Limb (tissue), 2 donors: ENCODE measurements around the gene CDK9.
A peak's percentile ranks its signal among the peaks of the same experiment; 100 is the strongest.
"Not testable (repeated sequence)": the region's sequence is repeated elsewhere in the genome, so short reads cannot be mapped to it uniquely, and the experiment has no call there.

Experiments
- DNase-seq, 2 donors: peaks; one replicate each; pipeline ENCODE4 v3.0.0-alpha.2; 2016; ENCODE audit errors: extremely low spot score in 2 of 2

Gene CDK9

GRCh38 chr9:127785933-127786772 is at the start of gene CDK9:
TSS of gene CDK9 (plus strand) at chr9:127786034. CDS start at chr9:127786149, 115 bp downstream.
- DNase-seq = peak; percentile 79 to 97

GRCh38 chr9:127738666-127739065 is 47.2 kb upstream of the CDK9 start:
- no peak for DNase-seq

- DNase-seq = no peak
These were observed 46.1 kb upstream of the CDK9 start for GRCh38 chr9:127739614-127740330.

GRCh38 chr9:127741831-127742434 is 43.9 kb upstream of the CDK9 start:
- peak in 1 of 2 donors; percentile 71 for DNase-seq

- DNase-seq = peak in 1 of 2 donors; percentile 85
These were observed 43.3 kb upstream of the CDK9 start for GRCh38 chr9:127742435-127743088.

GRCh38 chr9:127744398-127745110 is 41.3 kb upstream of the CDK9 start:
- DNase-seq = no peak

- DNase-seq = no peak
These were observed 38.8 kb upstream of the CDK9 start for GRCh38 chr9:127746959-127747569.

- no peak for DNase-seq
These were observed 36.6 kb upstream of the CDK9 start for GRCh38 chr9:127749090-127749787.

GRCh38 chr9:127751269-127752054 is 34.4 kb upstream of the CDK9 start:
- peak in 1 of 2 donors; percentile 63 for DNase-seq

GRCh38 chr9:127753148-127753547 is 32.7 kb upstream of the CDK9 start:
- no peak for DNase-seq

GRCh38 chr9:127753622-127754021 is 32.2 kb upstream of the CDK9 start:
- DNase-seq = no peak

- peak in 1 of 2 donors; percentile 81 for DNase-seq
These were observed 31.5 kb upstream of the CDK9 start for GRCh38 chr9:127754099-127755060.

GRCh38 chr9:127755061-127756060 is 30.5 kb upstream of the CDK9 start:
- DNase-seq = peak in 1 of 2 donors; percentile 86

GRCh38 chr9:127756233-127756632 is 29.6 kb upstream of the CDK9 start:
- DNase-seq = no peak

GRCh38 chr9:127756776-127757175 is 29.1 kb upstream of the CDK9 start:
- not testable (repeated sequence) for DNase-seq

- no peak for DNase-seq
These were observed 27.0 kb upstream of the CDK9 start for GRCh38 chr9:127758843-127759242.

GRCh38 chr9:127761061-127761460 is 24.8 kb upstream of the CDK9 start:
- DNase-seq = no peak
